ENCODE data around the gene INTS14. TPM values are rescaled to one million over a fixed set of nuclear protein-coding genes. Genes with fewer than 3 reads are reported as not detected.
A peak's percentile ranks its signal among the peaks of the same experiment; 100 is the strongest.

Gene INTS14
- total and polyA plus RNA-seq, 2 of the 8 experiments (the other 6 are each of a cell fraction or from before 2014, with no cell fraction given), result 33.1 to 33.7 TPM

- TF ChIP-seq SIN3A (conservative IDR thresholded peaks at IDR 0.05 in 1 of 2, IDR thresholded peaks at IDR 0.05 in 1 of 2; ENCODE audit: low read depth in 1 of 2, low read length in 2 of 2), result peak in 1 of 2 experiments; percentile 23; a peak in 1 of 4 replicates
- TF ChIP-seq SRF (IDR thresholded peaks at IDR 0.05; ENCODE audit: low read depth, low read length), result no peak
- no peak for TF ChIP-seq SP1 (IDR thresholded peaks at IDR 0.05; ENCODE audit: low read depth, low read length)
- no peak for TF ChIP-seq SP4 (IDR thresholded peaks at IDR 0.05; ENCODE audit: low read length)
- peak; percentile 92 for TF ChIP-seq E2F6 (IDR thresholded peaks at IDR 0.05)
- no peak for TF ChIP-seq SIX5 (IDR thresholded peaks at IDR 0.05; ENCODE audit: low read depth, low read length)
- peak; percentile 78 for TF ChIP-seq RBBP5 (IDR thresholded peaks at IDR 0.05; ENCODE audit: borderline replicate concordance, low read depth, low read length)
- TF ChIP-seq SUZ12 (IDR thresholded peaks at IDR 0.05; ENCODE audit: low read length), result no peak
- 0 out of 2 replicates have a peak, but pooled peaks have one; percentile 5 for TF ChIP-seq KDM1A (IDR thresholded peaks at IDR 0.05; ENCODE audit: borderline replicate concordance, low read length)
- TF ChIP-seq RAD21 (IDR thresholded peaks at IDR 0.05 in 1 of 2, conservative IDR thresholded peaks at IDR 0.05 in 1 of 2; ENCODE audit: low read depth in 2 of 2, low read length in 2 of 2), result no peak
- peak; percentile 85 for TF ChIP-seq TAF1 (IDR thresholded peaks at IDR 0.05; ENCODE audit: low read depth, low read length)
- TF ChIP-seq JUN (IDR thresholded peaks at IDR 0.05; ENCODE audit: low read depth, low read length), result no peak
- TF ChIP-seq MAFK (IDR thresholded peaks at IDR 0.05; ENCODE audit: low read depth, low read length), result no peak
- TF ChIP-seq PHF8 (conservative IDR thresholded peaks at IDR 0.05; ENCODE audit: low read depth, low read length), result peak; percentile 93
- TF ChIP-seq KDM4A (IDR thresholded peaks at IDR 0.05; ENCODE audit: low read depth, low read length, severe bottlenecking), result peak; percentile 64
- no peak for TF ChIP-seq USF2 (IDR thresholded peaks at IDR 0.05; ENCODE audit: low read length)
Measured at GRCh38 chr15:65530318-65531111, 80.4 kb downstream of the INTS14 start, which contains the start of gene HACD3 (continued).
